ENCODE measurements around the gene LDLRAD4.

Gene LDLRAD4

DNA sequence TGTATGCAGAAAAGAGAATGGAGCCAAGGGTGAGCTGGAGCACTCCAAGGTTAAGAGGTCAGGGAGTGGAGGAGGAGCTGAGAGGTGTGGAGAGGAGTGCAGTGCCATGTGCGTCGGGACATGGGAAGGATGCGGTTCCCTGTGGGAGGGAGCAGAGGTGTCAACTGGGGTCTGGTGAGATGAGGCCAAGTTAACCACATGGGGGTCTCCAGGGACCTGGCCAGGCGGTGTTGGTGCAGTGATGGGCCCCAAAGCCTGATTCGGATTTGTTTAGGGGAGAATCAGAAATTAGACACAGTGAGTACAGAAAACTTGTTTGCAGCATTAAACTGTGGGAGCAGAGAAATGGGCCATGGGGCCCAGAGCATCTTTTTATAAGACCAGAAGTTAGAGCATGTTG lies 210.5 kb downstream of the LDLRAD4 start:
- no peak for TF ChIP-seq CTCF (IDR thresholded peaks at IDR 0.05)

DNA sequence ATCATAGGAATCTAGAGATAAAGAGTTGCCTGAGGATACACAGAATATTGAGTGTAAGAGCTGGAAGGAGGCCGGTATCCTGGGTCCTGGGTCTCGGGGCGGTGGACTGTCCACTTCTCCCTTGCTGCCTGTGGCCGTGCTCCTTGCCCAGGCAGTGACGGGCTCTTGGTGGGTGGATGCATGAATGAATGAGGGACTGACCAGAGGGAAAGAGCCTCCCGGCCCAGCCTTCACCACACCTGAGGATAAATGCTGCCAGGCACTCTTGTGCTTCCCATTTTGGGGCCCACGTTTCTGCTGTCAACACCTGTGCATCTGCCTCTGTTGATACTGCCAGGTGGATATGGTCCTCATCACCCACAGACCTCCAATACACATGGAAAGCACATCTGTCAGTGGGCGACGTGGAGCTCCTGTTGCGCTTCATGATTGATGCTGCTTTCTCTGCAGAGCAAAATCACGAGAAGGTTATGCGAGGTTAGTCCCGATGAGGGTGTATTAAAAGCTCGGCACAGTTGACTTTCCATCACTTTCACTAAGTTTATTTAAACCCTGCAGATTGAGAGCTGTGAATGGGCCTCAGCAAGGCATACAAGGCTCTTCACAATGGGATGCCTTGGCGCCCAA lies 211.4 kb downstream of the LDLRAD4 start:
- no peak for TF ChIP-seq CTCF (IDR thresholded peaks at IDR 0.05)

DNA sequence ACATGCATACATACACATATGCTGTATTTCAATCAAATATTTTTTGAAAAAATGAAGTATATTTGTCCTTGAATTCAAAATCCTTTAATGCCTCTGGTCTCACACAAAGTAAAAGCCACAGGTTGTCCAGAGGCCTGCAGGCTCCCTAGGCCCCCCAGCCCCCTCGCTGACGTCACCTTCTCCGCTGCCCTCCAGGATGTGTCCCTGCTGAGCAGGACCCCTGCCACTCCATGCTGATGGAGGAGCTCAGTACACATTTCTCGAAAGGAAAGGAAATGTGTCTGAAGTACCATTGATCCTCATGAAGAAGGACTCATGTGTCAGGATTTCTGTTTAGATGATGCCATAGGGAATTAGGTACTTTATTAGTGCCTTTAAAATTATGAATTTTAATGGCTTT lies 212.1 kb downstream of the LDLRAD4 start:
- TF ChIP-seq CTCF (IDR thresholded peaks at IDR 0.05) = no peak

DNA sequence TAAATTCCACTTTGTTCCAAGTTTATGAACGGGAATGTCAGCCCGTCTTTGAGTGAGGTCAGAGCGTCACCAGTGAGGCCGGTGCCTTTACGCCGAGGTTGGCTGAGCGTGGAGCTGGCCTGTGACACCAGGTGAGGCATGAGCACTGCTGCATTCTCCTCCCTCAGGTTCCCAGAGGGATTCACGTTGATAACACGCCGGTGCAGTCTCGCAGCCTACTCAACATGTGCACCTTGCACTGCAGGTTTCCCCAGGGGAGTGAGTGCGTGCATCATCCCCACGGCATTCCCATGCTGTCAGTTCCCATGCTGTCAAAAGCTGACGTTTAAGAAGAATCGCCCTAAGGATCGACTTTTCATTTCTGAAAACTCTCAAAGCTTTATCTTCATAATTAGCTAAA lies 213.3 kb downstream of the LDLRAD4 start:
- TF ChIP-seq CTCF (IDR thresholded peaks at IDR 0.05) = no peak

GRCh38 chr18:13433125-13433524 lies 214.6 kb downstream of the LDLRAD4 start:
- TF ChIP-seq CTCF (IDR thresholded peaks at IDR 0.05) = no peak

- TF ChIP-seq CTCF (IDR thresholded peaks at IDR 0.05) = no peak
Observed at GRCh38 chr18:13433685-13434084, 215.1 kb downstream of the LDLRAD4 start.

DNA sequence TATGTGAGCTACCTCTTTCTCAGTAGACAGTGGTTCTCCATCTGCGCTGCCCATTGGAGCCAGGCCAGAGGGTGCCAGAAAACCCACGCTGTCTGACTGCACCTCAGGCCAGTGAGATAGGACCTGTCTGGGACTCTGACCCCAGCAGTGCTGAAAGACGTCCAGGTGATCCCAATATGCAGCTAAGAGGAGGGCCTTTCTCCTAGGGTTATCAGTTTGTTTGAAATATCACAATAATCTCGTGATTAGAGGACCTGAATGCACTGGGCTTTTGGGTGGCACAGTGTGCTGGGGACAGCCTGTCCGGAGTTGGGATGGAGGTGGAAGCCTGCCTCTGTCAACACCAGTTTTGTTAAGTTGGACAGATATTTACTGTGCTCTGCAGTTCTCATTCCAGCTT lies 216.3 kb downstream of the LDLRAD4 start:
- TF ChIP-seq CTCF (IDR thresholded peaks at IDR 0.05) = no peak
